ENCODE measurements around the gene AJAP1. TPM values are rescaled to one million over a fixed set of nuclear protein-coding genes. Genes with fewer than 3 reads are reported as not detected.

The AJAP1 gene
- total and polyA plus RNA-seq, 10 of the 15 experiments (the other 5 are each of a cell fraction or from before 2014, with no cell fraction given): not detected

DNA sequence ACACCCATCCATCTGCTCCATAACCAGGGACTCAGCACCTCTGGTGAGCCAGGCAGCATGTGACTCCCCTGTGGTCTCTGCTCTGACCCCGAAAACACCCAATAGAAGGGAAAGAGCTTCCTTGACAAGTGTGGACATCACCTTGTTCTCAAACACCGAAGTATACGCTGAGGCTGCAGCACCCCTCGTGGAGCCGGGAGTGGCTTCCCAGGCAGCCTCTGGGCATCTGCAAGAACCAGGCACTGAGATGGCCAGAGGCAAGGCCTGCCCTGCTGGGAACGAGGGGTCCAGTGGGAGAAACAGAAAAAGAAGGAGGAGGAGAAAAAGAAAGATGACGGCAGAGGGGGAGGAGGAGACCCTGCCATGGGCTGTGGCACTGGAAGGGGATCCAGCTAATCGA is 18.2 kb upstream of the AJAP1 start:
- H3K27ac ChIP-seq (ENCODE audit: control insufficient read depth, insufficient read depth): no peak overlapping the region
- ATAC-seq (no peak), DNase-seq (ENCODE audit: low read depth, low spot score) (no peak), FAIRE-seq (no peak)
- SMC1A ChIA-PET (ENCODE audit: uncharacterized antibody, unreplicated experiment): no interaction called here
- no peak overlapping the region for H3K9ac ChIP-seq (ENCODE audit: control insufficient read depth, insufficient read depth, low read length)
- no peaks in the 10 kb centered on the region for H3K9me3 ChIP-seq (replicated peaks; ENCODE audit: control insufficient read depth, insufficient read depth, low read length)
- intact Hi-C loops (cut with micrococcal nuclease; ENCODE audit: unreplicated experiment) (no loop called here), in situ Hi-C loops (cut with MboI) (no loop called here)
- no peaks in the 10 kb centered on the region for H3K36me3 ChIP-seq (ENCODE audit: control insufficient read depth in 2 of 2, insufficient read depth in 2 of 2, low read length in 1 of 2)
- no peak overlapping the region for H3K4me2 ChIP-seq (ENCODE audit: control insufficient read depth, insufficient read depth)
- RAD21 ChIA-PET (ENCODE audit: unreplicated experiment): no interaction called here
- CTCF ChIA-PET: no interaction called here
- H2AFZ ChIP-seq (ENCODE audit: control insufficient read depth, low read depth, low read length): no peak overlapping the region
- no peaks in the 10 kb centered on the region for H3K27me3 ChIP-seq (replicated peaks in 1 of 2; ENCODE audit: control insufficient read depth in 2 of 2, insufficient read depth in 2 of 2, low read length in 1 of 2)
- no peak overlapping the region for H3K4me3 ChIP-seq
- H3K79me2 ChIP-seq (ENCODE audit: control insufficient read depth, insufficient read depth, low read length): no peaks in the 10 kb centered on the region
- TF ChIP-seq ZNF384 (IDR thresholded peaks at IDR 0.05; ENCODE audit: borderline replicate concordance, low read depth, low read length) (no peak), RAD51 (IDR thresholded peaks at IDR 0.05) (no peak), FOXM1 (IDR thresholded peaks at IDR 0.05; ENCODE audit: low read depth, low read length) (no peak), PAX5 (IDR thresholded peaks at IDR 0.05; ENCODE audit: borderline replicate concordance, low read depth, low read length) (no peak), CBX3 (IDR thresholded peaks at IDR 0.05; ENCODE audit: borderline replicate concordance, low read depth) (no peak), KDM1A (IDR thresholded peaks at IDR 0.05; ENCODE audit: borderline replicate concordance) (no peak)
- TF ChIP-seq, protein P1, sequence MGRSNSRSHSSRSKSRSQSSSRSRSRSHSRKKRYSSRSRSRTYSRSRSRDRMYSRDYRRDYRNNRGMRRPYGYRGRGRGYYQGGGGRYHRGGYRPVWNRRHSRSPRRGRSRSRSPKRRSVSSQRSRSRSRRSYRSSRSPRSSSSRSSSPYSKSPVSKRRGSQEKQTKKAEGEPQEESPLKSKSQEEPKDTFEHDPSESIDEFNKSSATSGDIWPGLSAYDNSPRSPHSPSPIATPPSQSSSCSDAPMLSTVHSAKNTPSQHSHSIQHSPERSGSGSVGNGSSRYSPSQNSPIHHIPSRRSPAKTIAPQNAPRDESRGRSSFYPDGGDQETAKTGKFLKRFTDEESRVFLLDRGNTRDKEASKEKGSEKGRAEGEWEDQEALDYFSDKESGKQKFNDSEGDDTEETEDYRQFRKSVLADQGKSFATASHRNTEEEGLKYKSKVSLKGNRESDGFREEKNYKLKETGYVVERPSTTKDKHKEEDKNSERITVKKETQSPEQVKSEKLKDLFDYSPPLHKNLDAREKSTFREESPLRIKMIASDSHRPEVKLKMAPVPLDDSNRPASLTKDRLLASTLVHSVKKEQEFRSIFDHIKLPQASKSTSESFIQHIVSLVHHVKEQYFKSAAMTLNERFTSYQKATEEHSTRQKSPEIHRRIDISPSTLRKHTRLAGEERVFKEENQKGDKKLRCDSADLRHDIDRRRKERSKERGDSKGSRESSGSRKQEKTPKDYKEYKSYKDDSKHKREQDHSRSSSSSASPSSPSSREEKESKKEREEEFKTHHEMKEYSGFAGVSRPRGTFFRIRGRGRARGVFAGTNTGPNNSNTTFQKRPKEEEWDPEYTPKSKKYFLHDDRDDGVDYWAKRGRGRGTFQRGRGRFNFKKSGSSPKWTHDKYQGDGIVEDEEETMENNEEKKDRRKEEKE (IDR thresholded peaks at IDR 0.05): no peak
- TF ChIP-seq, protein P2, sequence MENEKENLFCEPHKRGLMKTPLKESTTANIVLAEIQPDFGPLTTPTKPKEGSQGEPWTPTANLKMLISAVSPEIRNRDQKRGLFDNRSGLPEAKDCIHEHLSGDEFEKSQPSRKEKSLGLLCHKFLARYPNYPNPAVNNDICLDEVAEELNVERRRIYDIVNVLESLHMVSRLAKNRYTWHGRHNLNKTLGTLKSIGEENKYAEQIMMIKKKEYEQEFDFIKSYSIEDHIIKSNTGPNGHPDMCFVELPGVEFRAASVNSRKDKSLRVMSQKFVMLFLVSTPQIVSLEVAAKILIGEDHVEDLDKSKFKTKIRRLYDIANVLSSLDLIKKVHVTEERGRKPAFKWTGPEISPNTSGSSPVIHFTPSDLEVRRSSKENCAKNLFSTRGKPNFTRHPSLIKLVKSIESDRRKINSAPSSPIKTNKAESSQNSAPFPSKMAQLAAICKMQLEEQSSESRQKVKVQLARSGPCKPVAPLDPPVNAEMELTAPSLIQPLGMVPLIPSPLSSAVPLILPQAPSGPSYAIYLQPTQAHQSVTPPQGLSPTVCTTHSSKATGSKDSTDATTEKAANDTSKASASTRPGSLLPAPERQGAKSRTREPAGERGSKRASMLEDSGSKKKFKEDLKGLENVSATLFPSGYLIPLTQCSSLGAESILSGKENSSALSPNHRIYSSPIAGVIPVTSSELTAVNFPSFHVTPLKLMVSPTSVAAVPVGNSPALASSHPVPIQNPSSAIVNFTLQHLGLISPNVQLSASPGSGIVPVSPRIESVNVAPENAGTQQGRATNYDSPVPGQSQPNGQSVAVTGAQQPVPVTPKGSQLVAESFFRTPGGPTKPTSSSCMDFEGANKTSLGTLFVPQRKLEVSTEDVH (IDR thresholded peaks at IDR 0.05; ENCODE audit: low read depth, partially characterized antibody): no peak
- TF ChIP-seq, protein P3, sequence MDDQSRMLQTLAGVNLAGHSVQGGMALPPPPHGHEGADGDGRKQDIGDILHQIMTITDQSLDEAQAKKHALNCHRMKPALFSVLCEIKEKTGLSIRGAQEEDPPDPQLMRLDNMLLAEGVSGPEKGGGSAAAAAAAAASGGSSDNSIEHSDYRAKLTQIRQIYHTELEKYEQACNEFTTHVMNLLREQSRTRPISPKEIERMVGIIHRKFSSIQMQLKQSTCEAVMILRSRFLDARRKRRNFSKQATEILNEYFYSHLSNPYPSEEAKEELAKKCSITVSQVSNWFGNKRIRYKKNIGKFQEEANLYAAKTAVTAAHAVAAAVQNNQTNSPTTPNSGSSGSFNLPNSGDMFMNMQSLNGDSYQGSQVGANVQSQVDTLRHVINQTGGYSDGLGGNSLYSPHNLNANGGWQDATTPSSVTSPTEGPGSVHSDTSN (IDR thresholded peaks at IDR 0.05; ENCODE audit: insufficient replicate concordance, low read depth, low read length): no peak
- BruUV-seq (replicated peaks): no TSS peak
- 50% methylated on average over 8 of the region's 8 CpGs for WGBS (ENCODE audit: insufficient coverage, insufficient replicate concordance, low lambda C conversion rate, missing lambda C conversion rate)
- no peaks in the 10 kb centered on the region for H4K20me1 ChIP-seq (ENCODE audit: control insufficient read depth, insufficient read depth)
- H3K4me1 ChIP-seq (ENCODE audit: control insufficient read depth, insufficient read depth, low read length): no peaks in the 10 kb centered on the region
- POLR2A ChIA-PET: no interaction called here
